ENCODE data around the gene KCNJ9. TPM values are rescaled to one million over a fixed set of nuclear protein-coding genes. Genes with fewer than 3 reads are reported as not detected.

The KCNJ9 gene
- total and polyA plus RNA-seq, 2 donors (not counting 3 experiments of a cell fraction or from before 2014, with no cell fraction given) = not detected

DNA sequence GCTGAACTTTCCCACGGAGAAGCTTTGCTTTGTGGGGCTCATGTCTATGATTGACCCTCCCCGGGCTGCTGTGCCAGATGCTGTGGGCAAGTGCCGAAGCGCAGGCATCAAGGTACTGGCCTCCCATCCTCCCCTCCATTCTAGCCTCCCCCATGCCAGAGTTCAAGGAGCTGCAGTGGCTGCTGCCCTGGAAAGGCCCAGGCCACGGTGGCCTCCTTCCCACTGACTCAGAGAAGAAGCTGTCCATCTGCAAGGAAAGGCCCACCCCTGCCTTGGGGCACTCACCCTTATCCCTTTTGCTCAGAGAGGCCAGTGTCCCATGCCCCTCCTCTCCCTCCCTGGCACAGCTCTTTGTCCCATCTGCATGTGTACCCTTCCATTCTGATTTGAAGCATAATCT is 49.1 kb downstream of the KCNJ9 start:
- no TSS peak for BruUV-seq (replicated peaks)
- intact Hi-C loops (cut with micrococcal nuclease) (no loop called here), dilution Hi-C loops (cut with MboI; ENCODE audit: extremely low pct_ligation_motif_present, low sequenced_read_pairs) (no loop called here)
- H3K27ac ChIP-seq (ENCODE audit: insufficient read depth, low read depth, low read length) = no peak overlapping the region
- no peak overlapping the region for H3K9ac ChIP-seq (replicated peaks; ENCODE audit: extremely low read depth, insufficient read depth, low read length)
- no peaks in the 10 kb centered on the region for H3K27me3 ChIP-seq (ENCODE audit: control insufficient read depth in 2 of 2, insufficient read depth in 2 of 2, low read length in 2 of 2)
- ChIA-PET CTCF (interaction anchor here (1.0 to 1.1 kb wide), 2 partner anchors 21 to 121 kb away, joined by 3 to 5 read pairs; no protein-coding TSS in a partner anchor), POLR2A (no interaction called here)
- FAIRE-seq (no peak), DNase-seq (ENCODE audit: low read depth, low spot score) (no peak)
- no peaks in the 10 kb centered on the region for H3K9me1 ChIP-seq (replicated peaks; ENCODE audit: control insufficient read depth, extremely low read depth, insufficient read depth, low read length)
- no peak overlapping the region for H3K4me2 ChIP-seq (ENCODE audit: insufficient read depth, low read length)
- TF ChIP-seq FOS (IDR thresholded peaks at IDR 0.05; ENCODE audit: borderline replicate concordance, insufficient read depth, low read length) = no peak
- no peak for TF ChIP-seq JUN (IDR thresholded peaks at IDR 0.05; ENCODE audit: borderline replicate concordance, insufficient read depth, insufficient read length, low read depth)
- no peak for TF ChIP-seq EZH2 (IDR thresholded peaks at IDR 0.05; ENCODE audit: borderline replicate concordance, low read depth, low read length, severe bottlenecking)
- TF ChIP-seq, protein P1, sequence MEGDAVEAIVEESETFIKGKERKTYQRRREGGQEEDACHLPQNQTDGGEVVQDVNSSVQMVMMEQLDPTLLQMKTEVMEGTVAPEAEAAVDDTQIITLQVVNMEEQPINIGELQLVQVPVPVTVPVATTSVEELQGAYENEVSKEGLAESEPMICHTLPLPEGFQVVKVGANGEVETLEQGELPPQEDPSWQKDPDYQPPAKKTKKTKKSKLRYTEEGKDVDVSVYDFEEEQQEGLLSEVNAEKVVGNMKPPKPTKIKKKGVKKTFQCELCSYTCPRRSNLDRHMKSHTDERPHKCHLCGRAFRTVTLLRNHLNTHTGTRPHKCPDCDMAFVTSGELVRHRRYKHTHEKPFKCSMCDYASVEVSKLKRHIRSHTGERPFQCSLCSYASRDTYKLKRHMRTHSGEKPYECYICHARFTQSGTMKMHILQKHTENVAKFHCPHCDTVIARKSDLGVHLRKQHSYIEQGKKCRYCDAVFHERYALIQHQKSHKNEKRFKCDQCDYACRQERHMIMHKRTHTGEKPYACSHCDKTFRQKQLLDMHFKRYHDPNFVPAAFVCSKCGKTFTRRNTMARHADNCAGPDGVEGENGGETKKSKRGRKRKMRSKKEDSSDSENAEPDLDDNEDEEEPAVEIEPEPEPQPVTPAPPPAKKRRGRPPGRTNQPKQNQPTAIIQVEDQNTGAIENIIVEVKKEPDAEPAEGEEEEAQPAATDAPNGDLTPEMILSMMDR (IDR thresholded peaks at IDR 0.05; ENCODE audit: extremely low read depth in 1 of 2, insufficient read depth in 1 of 2, low read depth in 1 of 2, low read length in 2 of 2) = no peak
- TF ChIP-seq POLR2A (IDR thresholded peaks at IDR 0.05; ENCODE audit: low read depth, low read length) = no peak
- TF ChIP-seq, protein P2, sequence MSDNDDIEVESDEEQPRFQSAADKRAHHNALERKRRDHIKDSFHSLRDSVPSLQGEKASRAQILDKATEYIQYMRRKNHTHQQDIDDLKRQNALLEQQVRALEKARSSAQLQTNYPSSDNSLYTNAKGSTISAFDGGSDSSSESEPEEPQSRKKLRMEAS (IDR thresholded peaks at IDR 0.05; ENCODE audit: insufficient read depth, insufficient read length) = no peak
- TF ChIP-seq GATA2 (IDR thresholded peaks at IDR 0.05; ENCODE audit: insufficient read depth, insufficient read length, low read depth, low read length) = no peak
- TF ChIP-seq MYC (IDR thresholded peaks at IDR 0.05; ENCODE audit: low read depth, low read length) = no peak
- TF ChIP-seq POLR2AphosphoS5 (IDR thresholded peaks at IDR 0.05; ENCODE audit: insufficient read depth, low read depth, low read length) = no peak
- no peaks in the 10 kb centered on the region for H3K36me3 ChIP-seq (ENCODE audit: control insufficient read depth in 2 of 2, extremely low read depth in 1 of 2, insufficient read depth in 2 of 2, low read length in 2 of 2)
- no peaks in the 10 kb centered on the region for H4K20me1 ChIP-seq (replicated peaks; ENCODE audit: control insufficient read depth, extremely low read depth, insufficient read depth, low read length)
- H3K79me2 ChIP-seq (ENCODE audit: control insufficient read depth, insufficient read depth, low read length) = no peaks in the 10 kb centered on the region
- no peaks in the 10 kb centered on the region for H3K9me3 ChIP-seq (replicated peaks; ENCODE audit: control insufficient read depth, insufficient read depth, low read length)
- no peaks in the 10 kb centered on the region for H3K4me1 ChIP-seq (ENCODE audit: control insufficient read depth, extremely low read depth, insufficient read depth, low read length)
- H3K4me3 ChIP-seq (replicated peaks in 1 of 3; ENCODE audit: insufficient read depth in 1 of 3, low read depth in 1 of 3, low read length in 3 of 3) = no peak overlapping the region
- H2AFZ ChIP-seq (ENCODE audit: low read depth, low read length) = no peak overlapping the region
